Measurements from ENCODE around the gene CRELD2. TPM values are rescaled to one million over a fixed set of nuclear protein-coding genes. Genes with fewer than 3 reads are reported as not detected.

The CRELD2 gene
- total RNA-seq, 1 donor from 2014 or later: 43.8 TPM

- no peak overlapping the region for H3K27ac Mint-ChIP-seq (ENCODE audit: unreplicated experiment)
- no peaks in the 10 kb centered on the region for H3K36me3 Mint-ChIP-seq (ENCODE audit: low read depth)
- H3K9me3 Mint-ChIP-seq: no peaks in the 10 kb centered on the region
- no peaks in the 10 kb centered on the region for H3K27me3 Mint-ChIP-seq (ENCODE audit: low read depth)
- no peak for TF ChIP-seq CTCF (conservative IDR thresholded peaks at IDR 0.05)
- peaks cover 32% of the 10 kb centered on the region for H3K4me1 Mint-ChIP-seq
- no peak for DNase-seq (ENCODE audit: low read depth, low spot score)
- H3K4me3 Mint-ChIP-seq: peak overlapping the region; percentile 54
Measured at GRCh38 chr22:49924113-49924833, 5.8 kb downstream of the CRELD2 start.

GRCh38 chr22:49925525-49926128 is 7.2 kb downstream of the CRELD2 start:
- Mint-ChIP-seq H3K27me3 (ENCODE audit: low read depth) (no peaks in the 10 kb centered on the region), H3K36me3 (ENCODE audit: low read depth) (no peaks in the 10 kb centered on the region), H3K4me1 (peaks cover 25% of the 10 kb centered on the region), H3K9me3 (no peaks in the 10 kb centered on the region), H3K27ac (ENCODE audit: unreplicated experiment) (peak overlapping the region; percentile 46), H3K4me3 (no peak overlapping the region)
- DNase-seq (ENCODE audit: low read depth, low spot score): no peak
- no peak for TF ChIP-seq CTCF (conservative IDR thresholded peaks at IDR 0.05)

- Mint-ChIP-seq H3K27ac (ENCODE audit: unreplicated experiment) (peak overlapping the region; percentile 91), H3K4me3 (peak overlapping the region; percentile 54), H3K9me3 (no peaks in the 10 kb centered on the region), H3K36me3 (ENCODE audit: low read depth) (no peaks in the 10 kb centered on the region), H3K27me3 (ENCODE audit: low read depth) (peaks cover 4% of the 10 kb centered on the region), H3K4me1 (peaks cover 30% of the 10 kb centered on the region)
- no peak for TF ChIP-seq CTCF (conservative IDR thresholded peaks at IDR 0.05)
- DNase-seq (ENCODE audit: low read depth, low spot score): no peak
Measured at GRCh38 chr22:49926916-49927315, 8.5 kb downstream of the CRELD2 start.

GRCh38 chr22:49927483-49928184 is 9.2 kb downstream of the CRELD2 start:
- H3K4me3 Mint-ChIP-seq: peak overlapping the region; percentile 54
- DNase-seq (ENCODE audit: low read depth, low spot score): no peak
- peaks cover 30% of the 10 kb centered on the region for H3K4me1 Mint-ChIP-seq
- no peaks in the 10 kb centered on the region for H3K36me3 Mint-ChIP-seq (ENCODE audit: low read depth)
- H3K27ac Mint-ChIP-seq (ENCODE audit: unreplicated experiment): no peak overlapping the region
- peaks cover 4% of the 10 kb centered on the region for H3K27me3 Mint-ChIP-seq (ENCODE audit: low read depth)
- no peak for TF ChIP-seq CTCF (conservative IDR thresholded peaks at IDR 0.05)
- no peaks in the 10 kb centered on the region for H3K9me3 Mint-ChIP-seq

- TF ChIP-seq CTCF (conservative IDR thresholded peaks at IDR 0.05): no peak
- Mint-ChIP-seq H3K27me3 (ENCODE audit: low read depth) (peaks cover 4% of the 10 kb centered on the region), H3K4me1 (peaks cover 32% of the 10 kb centered on the region), H3K9me3 (no peaks in the 10 kb centered on the region), H3K27ac (ENCODE audit: unreplicated experiment) (no peak overlapping the region), H3K36me3 (ENCODE audit: low read depth) (no peaks in the 10 kb centered on the region), H3K4me3 (no peak overlapping the region)
- no peak for DNase-seq (ENCODE audit: low read depth, low spot score)
Measured at GRCh38 chr22:49928185-49928495, 9.7 kb downstream of the CRELD2 start.

All from neural crest cell (in vitro differentiated cells).